Stimulated activated CD8-positive, alpha-beta memory T cell treated with anti-CD3 and anti-CD28 coated beads, Interleukin-2, amount 100 ng/mL, for 1 hour (primary cell): ENCODE results near the gene TFCP2.
A peak's percentile ranks its signal among the peaks of the same experiment; 100 is the strongest.
"Not testable (repeated sequence)": the region's sequence is repeated elsewhere in the genome, so short reads cannot be mapped to it uniquely, and the experiment has no call there.

Source experiments
- DNase-seq, 2 donors: peaks; one replicate each; pipeline ENCODE4 v3.0.0-alpha.2; 2020; ENCODE audit warnings: low read depth in 2 of 2

The TFCP2 gene, protein sequence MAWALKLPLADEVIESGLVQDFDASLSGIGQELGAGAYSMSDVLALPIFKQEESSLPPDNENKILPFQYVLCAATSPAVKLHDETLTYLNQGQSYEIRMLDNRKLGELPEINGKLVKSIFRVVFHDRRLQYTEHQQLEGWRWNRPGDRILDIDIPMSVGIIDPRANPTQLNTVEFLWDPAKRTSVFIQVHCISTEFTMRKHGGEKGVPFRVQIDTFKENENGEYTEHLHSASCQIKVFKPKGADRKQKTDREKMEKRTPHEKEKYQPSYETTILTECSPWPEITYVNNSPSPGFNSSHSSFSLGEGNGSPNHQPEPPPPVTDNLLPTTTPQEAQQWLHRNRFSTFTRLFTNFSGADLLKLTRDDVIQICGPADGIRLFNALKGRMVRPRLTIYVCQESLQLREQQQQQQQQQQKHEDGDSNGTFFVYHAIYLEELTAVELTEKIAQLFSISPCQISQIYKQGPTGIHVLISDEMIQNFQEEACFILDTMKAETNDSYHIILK

GRCh38 chr12:51172515-51173431, at the start of gene TFCP2:
TFCP2 (minus strand) TSS chr12:51173135; CDS start chr12:51172422, 713 bp downstream.
- DNase-seq, result peak; percentile 83 to 86

DNA sequence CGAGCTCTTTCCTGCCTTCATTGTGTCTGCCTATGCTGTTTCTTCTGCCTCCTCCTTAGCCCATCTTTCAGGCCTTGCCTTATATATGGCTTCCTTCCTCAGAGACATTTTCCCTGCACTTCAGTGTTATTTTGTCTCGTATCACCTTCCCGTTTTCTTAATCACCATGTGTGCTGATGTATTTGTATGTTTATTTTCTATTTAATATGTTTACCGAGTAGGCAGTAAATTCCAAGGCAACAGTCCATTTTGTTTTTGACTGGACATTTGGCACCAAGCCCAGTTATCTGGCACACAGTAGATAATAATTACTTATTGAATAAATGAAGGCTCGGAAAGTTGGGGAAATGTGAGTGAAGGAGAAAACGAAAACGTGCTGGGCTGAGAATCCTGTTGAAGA, 49.5 kb upstream of the TFCP2 start:
- no peak for DNase-seq

- DNase-seq, result not testable (repeated sequence)
Measured at GRCh38 chr12:51219857-51220256, 46.9 kb upstream of the TFCP2 start.

GRCh38 chr12:51219322-51219721, 46.4 kb upstream of the TFCP2 start:
- no peak for DNase-seq

DNA sequence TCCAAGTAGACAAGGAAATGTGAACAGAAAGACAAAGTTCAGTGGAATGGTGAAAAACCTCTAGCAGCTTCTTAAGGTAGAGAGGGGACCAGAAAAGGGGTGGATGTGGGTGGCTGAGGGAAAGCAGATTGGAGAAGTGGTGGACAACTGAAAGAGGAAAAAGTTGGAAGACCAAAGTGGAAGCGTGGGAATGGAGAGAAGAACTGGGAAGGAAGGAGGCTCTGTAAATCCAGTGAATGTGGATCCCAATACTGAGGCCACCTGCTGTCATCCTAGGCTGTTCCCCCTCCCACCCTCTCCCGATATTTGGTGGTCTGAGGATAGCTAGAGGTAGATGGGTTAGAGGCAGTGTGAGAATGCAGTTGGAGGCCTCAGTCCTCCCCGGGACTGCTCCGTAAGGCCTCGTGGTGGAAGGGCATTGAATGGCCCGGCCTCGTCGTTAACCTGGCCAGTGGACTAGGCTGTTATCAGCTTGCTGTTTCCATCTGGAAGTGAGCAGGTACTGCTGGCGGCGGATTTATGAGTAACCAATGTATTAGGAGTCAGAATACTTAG, 45.7 kb upstream of the TFCP2 start:
- DNase-seq, result no peak

- DNase-seq, result peak; percentile 44 to 53
Measured at GRCh38 chr12:51217968-51218606, 45.2 kb upstream of the TFCP2 start, which contains the start of gene POU6F1. POU6F1 (minus strand) TSS chr12:51218062; CDS start chr12:51206836, 11,226 bp downstream.

- peak; percentile 14 to 21 for DNase-seq
Measured at GRCh38 chr12:51217133-51217967, 44.4 kb upstream of the TFCP2 start.

- DNase-seq, result no peak
Measured at GRCh38 chr12:51216642-51217041, 43.7 kb upstream of the TFCP2 start.

GRCh38 chr12:51214895-51215294, 42.0 kb upstream of the TFCP2 start:
- DNase-seq, result no peak

- no peak for DNase-seq
Measured at GRCh38 chr12:51210690-51211395, 37.9 kb upstream of the TFCP2 start.

GRCh38 chr12:51209259-51209658, 36.3 kb upstream of the TFCP2 start:
- DNase-seq, result no peak

DNA sequence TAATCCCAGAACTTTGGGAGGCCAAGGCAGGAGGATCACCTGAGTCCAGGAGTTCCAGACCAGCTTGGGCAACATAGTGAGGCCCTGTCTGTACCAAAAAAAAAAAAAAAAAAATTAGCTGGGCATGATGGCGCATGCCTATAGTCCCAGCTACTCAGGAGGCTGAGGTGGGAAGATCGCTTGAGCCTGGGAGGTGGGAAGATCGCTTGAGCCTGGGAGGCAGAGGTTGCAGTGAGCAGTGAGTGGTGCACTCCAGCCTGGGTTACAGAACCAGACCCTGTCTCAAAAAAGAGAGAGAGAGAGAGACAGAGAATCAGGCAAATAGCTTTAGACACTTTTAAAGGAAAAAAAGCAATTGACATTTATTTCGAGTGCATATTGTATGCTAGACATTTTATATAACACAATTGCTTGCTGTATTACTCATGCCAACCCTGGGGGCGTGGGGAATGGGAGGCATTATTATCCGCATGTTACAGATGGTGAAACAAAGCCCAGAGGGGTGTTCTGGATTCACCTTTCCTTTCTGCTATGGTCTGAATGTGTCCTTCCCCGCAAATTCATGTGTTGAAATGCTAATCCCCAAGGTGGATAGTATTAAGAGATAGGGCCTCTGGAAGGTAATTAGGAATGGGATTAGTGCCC, 35.2 kb upstream of the TFCP2 start:
- DNase-seq, result no peak

GRCh38 chr12:51205350-51205749, 32.4 kb upstream of the TFCP2 start:
- no peak for DNase-seq

- no peak for DNase-seq
Measured at GRCh38 chr12:51202718-51203117, 29.8 kb upstream of the TFCP2 start.

- no peak for DNase-seq
Measured at GRCh38 chr12:51200806-51201205, 27.9 kb upstream of the TFCP2 start.

- DNase-seq, result no peak
Measured at GRCh38 chr12:51200156-51200555, 27.2 kb upstream of the TFCP2 start.

DNA sequence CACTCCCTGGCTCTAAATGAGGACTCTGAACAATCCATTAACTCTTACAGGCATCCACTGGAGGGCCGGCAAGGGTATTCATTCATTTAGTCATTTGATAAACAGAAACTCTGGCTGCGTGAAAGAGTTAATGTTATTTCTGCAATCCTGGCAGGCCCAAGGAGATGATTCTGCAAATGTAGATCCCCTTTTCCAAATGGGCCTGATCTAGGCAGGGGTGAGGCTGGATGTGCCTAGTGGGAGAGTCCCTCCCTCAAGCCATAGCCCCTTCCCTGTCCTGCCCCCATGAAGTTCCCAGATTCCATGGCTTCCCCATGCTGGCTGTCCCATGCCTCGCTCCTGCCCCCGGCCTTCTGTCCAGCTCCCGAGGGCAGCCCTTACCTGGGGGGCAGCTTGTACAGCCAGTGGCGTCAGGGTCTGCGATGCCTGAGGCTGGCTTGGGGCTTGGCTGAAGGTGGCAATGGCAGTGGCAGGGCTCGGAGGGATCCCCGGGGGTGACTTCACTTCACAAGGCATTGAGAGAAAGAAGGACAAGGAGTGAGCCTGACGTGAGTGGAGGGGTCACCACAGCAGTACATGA, 26.5 kb upstream of the TFCP2 start:
- no peak for DNase-seq

DNA sequence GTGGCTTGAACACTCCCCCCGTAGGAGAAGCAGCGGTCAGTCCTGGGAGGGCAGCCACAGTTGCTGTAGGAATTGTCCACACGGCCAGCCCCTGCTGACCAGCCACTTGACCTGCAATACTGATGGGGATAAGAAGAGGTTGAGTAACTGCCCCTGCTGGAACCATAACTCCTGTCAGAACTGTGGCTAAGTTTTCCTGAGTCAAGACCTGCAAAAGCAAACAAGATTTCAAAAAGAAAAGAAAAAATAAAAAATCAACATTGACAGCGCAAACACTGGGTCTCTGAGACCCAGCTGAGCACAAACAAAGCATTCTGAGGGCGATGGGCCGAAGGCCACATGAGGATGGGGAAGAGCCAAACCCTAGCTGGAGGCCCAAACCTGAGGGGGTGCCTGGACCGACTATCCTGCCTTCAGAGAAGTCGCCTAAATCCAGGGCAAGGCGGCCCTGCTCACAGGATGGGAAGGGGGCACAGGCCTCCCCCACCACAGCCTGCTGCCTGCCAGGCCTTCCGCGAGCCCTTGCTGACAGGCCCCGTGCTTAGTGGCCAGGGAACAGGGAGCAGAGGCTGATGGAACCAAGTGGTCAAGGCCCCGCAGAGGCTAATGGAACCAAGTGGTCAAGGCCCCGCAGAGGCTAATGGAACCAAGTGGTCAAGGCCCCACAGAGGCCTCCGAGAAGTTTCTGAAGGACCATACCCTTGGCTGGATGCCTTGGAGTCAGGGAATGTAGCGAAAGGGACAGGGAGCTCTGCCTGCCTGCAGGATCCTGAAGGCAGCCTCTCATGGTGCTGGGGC, 25.8 kb upstream of the TFCP2 start:
- DNase-seq, result no peak
